NCI-H82 treated with DMSO at 0.1 percent for 48 hours (cell line): ENCODE measurements around the gene CHODL.

Experiments
- DNase-seq: peaks from one replicate; lab custom pipeline; 2025; ENCODE audit not compliant: unreplicated experiment; lab: John Stamatoyannopoulos, UW

CHODL gene, protein sequence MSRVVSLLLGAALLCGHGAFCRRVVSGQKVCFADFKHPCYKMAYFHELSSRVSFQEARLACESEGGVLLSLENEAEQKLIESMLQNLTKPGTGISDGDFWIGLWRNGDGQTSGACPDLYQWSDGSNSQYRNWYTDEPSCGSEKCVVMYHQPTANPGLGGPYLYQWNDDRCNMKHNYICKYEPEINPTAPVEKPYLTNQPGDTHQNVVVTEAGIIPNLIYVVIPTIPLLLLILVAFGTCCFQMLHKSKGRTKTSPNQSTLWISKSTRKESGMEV

DNA sequence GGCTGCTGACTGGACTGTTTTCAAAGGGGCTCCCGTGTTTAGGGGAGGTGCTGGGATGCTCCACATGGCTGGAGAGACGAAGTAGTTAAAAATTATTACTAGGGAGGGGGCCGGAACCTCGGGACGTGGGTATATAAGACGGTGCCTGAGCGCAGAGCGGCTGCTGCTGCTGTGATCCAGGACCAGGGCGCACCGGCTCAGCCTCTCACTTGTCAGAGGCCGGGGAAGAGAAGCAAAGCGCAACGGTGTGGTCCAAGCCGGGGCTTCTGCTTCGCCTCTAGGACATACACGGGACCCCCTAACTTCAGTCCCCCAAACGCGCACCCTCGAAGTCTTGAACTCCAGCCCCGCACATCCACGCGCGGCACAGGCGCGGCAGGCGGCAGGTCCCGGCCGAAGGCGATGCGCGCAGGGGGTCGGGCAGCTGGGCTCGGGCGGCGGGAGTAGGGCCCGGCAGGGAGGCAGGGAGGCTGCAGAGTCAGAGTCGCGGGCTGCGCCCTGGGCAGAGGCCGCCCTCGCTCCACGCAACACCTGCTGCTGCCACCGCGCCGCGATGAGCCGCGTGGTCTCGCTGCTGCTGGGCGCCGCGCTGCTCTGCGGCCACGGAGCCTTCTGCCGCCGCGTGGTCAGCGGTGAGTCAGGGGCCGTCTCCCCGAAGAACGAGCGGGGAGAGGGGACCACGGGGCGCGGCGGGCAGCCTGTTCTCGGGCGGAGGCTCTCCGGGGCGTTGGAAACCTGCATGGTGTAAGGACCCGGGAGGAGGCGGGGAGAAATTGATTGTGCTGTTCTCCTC, at the start of gene CHODL:
Gene CHODL, plus strand, starts transcription at position 163 of the 793 bp plus-strand sequence. Its CDS starts 391 bp downstream, at position 554.
- no peak for DNase-seq

DNA sequence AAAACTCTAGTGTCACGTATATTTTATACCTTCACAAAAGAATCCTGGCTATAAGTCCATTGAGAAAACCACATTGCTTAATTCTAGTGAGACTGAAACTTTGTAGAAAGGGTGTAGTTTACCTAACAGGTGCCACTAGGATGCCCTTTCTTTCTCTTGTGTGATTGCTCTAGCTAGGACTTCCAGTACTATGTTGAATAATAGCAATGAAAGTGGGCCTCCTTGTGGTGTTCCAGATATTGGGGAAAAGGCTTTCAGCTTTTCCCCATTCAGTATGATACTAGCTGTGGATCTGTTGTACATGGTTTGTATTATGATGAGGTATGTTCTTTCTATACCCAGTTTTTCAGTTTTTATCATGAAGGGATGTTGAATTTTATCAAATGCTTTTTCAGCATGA, 39.7 kb upstream of the CHODL start:
- no peak for DNase-seq

DNA sequence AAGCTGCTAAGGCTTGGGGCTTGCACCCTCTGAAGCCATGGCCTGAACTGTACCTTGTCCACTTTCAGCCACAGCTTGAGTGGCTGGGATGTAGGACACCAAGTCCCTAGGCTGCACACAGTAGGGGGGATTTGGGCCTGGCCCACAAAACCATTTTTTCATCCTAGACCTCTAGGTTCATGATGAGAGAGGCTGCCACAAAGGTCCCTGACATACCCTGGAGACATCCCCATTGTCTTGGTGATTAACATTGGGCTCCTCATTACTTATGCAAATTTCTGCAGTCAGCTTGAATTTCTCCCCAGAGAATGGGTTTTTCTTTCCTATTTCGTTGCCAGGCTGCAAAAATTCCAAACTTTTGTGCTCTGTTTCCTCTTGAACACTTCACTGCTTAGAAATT, 26.3 kb upstream of the CHODL start:
- no peak for DNase-seq

DNA sequence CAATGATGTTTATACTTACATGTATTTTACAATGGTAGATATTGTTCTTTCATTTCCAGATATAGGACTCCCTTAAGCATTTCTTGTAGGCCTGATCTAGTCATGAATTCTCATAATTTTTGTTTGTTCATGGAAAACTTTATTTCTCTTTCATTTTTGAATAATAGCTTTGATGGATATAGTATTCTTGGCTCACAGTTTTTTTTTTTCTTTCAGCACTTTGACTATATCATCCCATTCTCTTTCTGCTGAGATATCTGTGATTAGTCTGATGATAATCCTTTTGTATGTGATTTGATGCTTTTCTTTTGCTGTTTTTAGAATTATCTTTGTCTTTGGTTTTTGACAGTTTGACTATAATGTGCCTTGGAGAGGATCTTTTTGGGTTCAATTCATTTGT, 24.1 kb upstream of the CHODL start:
- no peak for DNase-seq

DNA sequence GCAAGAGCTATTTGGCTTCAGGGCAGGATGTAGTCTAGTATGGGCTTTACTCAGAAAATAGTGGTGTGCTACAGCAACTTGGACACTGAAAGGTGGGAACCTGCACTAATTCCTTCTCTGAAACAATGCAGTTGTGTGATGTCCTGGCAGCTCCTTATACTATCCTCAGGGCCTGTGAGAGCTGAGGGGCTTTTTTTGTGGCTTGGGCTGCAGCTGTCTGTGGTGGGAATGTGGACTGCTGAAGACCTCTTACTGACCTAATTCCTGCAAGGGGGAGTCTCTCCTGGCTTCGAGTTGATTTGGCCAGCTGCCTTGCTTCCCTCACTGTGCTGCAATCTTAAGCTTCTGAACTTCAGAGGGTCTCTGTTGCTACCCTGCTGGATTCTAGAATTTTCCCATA, 22.3 kb upstream of the CHODL start:
- DNase-seq = no peak

DNA sequence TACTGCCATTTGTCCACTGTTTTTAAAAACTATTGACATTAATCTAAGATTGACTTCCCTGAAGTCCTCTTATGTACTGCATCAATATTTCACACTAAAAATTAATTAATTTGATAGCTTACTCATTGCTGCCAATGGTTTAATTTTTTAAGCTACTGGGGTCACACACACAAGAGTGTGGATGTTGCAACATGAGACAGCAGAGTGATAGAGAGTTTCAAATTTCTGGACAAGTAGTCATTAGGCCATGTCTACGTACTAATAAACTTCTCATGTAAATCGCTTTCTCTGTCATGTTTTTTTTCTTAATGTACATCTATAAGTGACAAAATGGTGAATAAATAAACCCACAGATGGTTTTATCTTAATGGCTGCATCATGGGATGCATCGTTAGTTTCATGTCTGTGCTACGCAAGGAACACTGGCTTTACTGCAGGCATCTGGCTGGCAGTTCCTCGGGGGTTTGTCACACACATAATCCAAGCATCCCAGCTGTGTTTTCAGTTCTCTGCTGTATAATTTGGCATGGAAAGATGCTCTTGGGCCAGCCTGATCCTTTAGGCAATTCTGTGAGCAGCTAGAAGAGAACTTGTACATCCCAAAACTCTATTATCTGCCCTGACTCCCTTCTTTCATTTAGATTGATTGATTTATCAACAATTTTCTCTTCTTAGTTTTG, 16.4 kb upstream of the CHODL start:
- DNase-seq = no peak

DNA sequence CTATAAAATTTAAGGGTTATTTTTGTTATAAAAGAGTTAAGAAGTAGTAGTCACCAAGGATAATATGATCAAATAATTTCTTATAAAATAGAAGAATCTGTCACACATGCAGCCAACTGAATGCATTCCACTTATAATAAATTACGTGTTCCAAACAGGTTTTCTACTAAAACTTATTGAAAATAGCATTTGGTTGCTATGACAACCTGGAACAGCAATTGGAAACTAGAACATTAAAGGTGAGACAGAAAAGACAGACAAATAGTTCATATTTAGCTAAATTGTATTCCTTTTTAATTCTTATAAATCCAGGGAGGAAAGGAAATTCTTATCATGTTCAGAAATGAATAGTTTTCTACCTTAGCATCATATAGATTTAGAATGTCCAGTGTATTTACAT, 9.1 kb upstream of the CHODL start:
- DNase-seq = no peak

DNA sequence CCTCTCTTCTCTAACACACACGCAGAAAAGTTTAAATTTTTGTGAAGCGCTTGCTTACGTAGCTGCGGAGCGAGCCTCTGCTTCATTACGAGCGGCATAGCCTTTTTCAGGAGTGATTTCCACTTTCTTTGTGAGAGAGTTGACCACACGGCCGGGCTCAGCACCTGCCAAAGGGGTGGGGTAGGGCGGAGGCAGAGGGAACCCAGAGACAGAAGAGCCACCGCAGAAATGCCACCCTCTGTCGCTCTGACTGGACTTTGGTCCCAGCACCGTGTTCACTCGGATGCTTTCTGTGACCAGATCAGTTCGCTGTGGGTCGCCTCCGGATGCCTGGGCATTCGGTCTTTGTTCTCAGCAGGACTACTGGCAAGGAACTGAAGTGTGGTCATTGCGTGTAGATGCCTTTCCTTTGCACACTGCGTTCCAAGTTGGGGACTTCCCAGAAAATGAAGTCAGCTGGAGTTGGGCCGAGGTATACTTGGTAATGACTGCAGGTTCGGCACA, 883 bp downstream of the CHODL start:
- DNase-seq = no peak

DNA sequence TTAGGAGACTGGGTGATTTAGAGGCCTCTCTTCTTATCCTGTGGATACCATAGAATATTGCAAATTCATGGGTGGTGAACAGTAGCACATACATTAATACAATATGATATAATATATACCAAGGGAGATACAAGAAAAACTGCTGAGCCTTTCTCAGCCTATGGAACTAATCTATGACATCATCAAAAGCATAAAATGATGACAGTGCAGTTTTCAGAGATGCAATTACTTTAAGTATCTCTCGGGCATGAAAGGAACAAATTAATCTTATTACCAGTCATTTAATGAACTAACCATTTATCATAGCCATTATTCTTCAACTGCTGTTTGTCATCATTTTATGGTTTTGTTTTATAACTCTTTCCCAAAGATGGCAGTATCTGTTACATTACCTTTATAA, 3.5 kb downstream of the CHODL start:
- DNase-seq = no peak

DNA sequence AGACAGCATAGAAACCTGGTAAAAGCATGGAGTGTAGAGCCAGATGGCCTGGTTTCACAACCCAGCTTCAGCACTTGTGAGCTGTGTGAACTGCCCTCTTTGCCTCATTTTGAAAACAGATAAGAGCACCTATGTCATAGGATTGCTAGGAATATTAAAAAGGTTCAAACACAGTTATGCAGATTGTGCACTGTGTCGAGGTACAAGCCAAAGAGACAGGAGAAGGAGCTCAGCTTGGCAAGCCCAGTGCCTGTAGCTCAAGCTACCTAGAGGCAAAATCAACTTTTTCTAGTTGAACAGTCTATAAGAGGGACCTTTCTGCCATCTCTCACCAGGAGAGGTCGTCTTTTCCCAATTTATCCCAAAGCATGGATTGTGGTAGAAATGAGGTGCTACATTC, 5.0 kb downstream of the CHODL start:
- no peak for DNase-seq

DNA sequence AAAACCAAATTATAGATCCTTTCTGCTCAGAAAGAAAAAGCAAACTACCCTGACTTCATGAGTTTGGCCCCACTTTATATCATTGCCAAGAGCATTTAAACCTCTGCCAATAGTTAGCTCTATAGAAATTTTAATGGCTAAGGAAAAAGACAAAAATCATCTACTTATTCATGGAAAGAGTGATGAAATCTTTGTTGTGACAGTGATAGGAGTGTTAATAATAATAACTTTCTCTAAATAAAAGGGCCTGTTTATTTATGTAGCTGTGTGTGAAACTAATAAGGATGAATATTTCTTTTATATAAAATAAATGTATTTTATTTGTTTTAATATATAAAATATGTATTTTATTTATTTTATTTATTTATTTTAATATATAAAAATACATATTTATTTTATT, 6.4 kb downstream of the CHODL start:
- DNase-seq = no peak

DNA sequence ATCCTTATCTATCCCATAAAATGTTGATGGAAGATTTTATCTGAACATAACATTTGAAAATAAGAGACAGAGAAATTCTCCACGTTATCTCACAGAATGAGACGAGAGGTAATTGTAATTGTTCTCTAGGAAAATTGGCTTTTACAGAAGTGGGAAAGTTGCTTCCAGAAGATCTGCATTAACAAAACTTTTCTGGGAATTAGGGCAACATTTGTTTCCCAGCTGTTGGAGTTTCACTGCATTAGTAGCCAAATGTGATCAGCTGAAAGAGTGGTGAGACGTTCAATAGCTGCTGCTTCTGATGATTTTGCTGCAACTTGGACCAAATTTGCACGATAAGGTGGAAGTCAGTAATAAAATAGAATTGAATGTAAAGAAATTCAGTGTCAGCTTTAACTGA, 7.6 kb downstream of the CHODL start:
- DNase-seq = no peak

DNA sequence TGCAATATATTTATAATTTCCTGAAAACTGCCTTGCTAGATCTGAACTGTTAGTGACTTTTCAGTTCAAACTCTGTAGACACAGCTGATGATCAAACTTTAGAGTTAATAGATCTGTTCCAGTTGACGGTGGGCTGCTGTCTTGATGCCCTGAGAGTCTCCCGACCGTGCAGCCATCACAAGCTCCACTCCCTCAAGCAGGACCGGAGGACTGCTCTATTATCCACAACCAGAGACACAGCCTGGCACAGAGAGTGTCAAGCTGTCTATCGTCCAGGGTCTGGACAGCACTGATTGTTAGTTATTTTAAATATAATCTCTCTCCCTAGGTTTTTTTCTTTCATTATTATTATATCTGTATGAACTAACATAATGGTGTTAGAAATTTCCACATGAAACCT, 8.0 kb downstream of the CHODL start:
- DNase-seq = no peak

DNA sequence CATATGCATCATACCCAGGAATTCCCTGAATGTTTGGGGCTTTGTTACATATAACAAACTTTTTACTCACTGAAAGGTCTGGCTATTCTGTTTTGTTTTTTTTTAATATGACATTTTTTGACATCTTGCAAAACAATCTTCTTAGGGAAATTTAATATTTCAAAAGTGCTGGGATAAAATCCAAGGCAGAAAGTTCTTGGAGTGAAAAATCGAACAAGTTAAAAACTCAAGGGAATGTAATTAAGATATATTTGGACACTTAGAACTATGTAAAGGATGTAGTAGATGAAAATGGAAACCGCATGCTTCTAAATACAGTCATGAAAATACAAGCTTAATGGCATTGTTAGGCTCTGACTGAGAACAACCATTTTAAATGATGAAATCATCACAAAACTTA, 8.6 kb downstream of the CHODL start:
- no peak for DNase-seq

DNA sequence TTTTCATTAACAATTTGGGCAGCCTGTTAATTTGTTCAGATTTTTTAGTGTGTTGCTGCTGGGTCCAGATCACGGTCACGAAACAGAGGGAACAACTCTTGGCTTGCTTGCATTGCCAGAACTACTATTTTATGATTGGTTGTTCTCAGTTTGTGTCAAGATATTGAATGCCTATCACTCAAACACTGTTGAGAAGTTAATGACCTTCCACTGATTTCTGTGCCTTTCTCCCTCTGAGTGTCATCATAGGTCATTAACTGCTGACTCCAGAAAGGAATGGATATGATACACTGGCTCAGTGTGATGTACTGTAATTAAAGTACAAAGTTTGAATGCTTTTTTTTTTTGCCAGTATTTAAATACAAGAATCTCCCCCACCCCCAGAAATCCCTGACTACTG, 9.2 kb downstream of the CHODL start:
- DNase-seq = no peak

DNA sequence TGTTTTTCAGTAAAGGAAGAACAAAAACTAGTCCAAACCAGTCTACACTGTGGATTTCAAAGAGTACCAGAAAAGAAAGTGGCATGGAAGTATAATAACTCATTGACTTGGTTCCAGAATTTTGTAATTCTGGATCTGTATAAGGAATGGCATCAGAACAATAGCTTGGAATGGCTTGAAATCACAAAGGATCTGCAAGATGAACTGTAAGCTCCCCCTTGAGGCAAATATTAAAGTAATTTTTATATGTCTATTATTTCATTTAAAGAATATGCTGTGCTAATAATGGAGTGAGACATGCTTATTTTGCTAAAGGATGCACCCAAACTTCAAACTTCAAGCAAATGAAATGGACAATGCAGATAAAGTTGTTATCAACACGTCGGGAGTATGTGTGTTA, 21.3 kb downstream of the CHODL start:
- no peak for DNase-seq

DNA sequence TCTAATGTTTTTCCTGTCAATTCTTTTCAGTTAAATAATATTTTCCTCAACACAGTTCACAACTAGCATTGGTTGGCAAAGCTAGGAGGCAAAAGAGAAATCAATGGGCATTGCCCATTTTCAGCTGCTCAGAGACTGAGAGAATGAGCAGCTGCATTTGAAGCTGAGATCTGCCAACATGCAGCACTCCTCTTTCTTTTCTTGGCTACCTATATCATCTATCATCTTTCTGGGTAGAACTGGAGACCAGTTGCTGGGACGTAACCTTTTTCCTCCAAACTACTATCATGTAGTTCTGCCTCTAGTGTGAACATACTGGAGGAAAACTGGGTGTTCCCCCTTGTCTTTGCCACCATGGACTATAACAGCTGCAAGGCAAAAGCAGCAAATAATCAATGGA, 22.9 kb downstream of the CHODL start:
- no peak for DNase-seq

DNA sequence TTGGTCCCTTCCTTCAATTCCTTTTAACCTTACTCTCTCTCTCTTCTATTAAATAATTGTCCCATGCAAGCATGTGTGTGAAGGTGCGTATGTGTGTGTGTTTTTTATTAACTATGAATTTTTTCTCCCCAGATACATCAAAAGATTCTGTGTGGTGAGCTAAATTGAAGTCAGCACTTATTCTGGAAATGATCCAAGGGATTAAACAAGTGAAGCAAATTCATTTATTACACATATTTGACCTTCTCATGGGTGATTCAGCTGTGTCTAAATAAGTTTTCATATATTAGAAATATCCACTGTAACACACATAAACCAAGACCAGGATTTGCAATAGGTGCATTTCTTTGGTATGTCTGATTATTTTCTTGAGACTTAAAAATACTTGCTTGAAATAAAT, 24.3 kb downstream of the CHODL start:
- no peak for DNase-seq

DNA sequence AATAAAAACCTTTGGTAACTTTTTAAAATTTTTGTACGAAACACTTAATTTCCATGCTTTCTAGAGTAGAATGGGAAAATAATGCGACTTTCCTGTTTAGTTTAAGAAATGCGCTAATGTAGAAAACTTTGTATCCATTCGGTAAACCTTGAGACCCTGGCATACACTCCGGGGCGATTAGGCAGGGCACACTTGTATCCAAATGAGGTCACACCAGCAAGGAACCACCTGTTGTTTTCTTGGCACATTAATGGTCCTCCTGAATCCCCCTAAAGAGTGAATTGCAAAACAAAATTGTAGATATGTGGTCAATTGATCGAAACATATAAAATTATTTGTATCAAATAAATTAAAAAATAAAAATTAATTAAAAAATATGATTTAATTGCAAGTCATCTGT, 25.2 kb downstream of the CHODL start:
- DNase-seq = no peak

DNA sequence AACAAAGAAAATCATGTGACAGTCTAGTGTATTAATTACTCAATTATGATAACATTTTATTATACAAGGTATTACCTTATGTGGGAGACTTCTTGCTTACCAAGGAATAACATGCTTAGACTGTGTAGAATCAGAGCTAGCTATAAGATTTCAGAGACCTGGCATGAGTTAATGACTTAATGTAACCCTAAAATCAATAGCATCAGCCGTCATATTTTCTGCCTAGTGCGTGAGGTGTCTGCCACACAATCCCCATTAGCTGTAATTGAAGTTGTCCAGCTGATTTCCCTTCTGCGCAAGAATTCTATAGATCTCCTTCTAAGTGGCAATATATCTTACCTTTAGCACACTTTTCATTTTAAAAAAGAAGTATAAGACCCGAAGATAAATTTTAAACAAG, 28.8 kb downstream of the CHODL start:
- DNase-seq = no peak

DNA sequence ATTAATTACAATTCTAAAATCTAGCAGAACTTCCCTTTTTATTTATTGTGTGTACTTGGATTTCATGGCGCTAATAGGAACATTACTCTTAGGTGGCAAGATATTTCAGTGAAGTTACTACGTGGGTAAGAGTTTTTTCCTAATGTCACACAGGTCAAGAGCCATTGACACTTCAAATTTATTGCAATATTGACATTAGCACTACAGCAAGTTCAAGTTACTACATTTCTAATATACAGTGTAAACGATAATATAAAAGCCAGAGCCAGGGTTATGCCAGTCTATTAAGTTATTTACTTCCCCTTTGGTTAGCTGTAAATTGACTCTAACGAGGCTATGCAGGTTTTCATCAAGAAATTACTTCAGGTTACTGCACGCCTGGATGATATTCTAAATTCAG, 29.7 kb downstream of the CHODL start:
- DNase-seq = no peak

DNA sequence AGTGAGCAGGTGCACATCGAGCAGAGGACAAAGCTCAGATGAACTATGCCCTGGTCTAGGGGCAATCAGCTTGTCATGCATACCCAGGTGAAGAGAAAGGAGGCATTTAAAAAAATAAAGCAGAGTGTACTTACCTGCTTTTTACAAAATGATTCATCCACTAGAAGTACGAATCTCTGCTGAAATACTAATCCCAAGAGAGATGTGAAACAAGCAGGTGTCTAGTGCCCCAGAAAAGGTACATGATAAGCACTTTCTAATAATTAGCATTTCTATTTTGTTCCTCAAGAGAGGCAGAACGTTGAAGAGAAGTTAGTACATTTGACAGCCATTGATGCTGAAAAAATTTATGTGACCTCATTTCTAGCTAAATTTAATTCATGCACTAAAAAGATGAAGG, 31.1 kb downstream of the CHODL start:
- no peak for DNase-seq
